Liver (tissue), 10 donors: ENCODE measurements around the gene RNU11. TPM values are rescaled to one million over a fixed set of nuclear protein-coding genes. Genes with fewer than 3 reads are reported as not detected.
"Not testable (repeated sequence)": the region's sequence is repeated elsewhere in the genome, so short reads cannot be mapped to it uniquely, and the experiment has no call there.

ENCODE experiments used
- DNase-seq: peaks from one replicate; pipeline ENCODE4 v3.0.0-alpha.2; 2017; ENCODE audit warnings: low spot score
- H3K27ac ChIP-seq, 2 donors: one replicate each; pipeline ENCODE4 v1.7.0; 2013; ENCODE audit warnings: inconsistent platforms in 2 of 2, low read length in 2 of 2, control low read depth in 1 of 2, low read depth in 1 of 2, mild to moderate bottlenecking in 1 of 2
- H3K27me3 ChIP-seq, 4 donors: one replicate each; pipeline versions ENCODE4 v1.6.1 to v1.7.0; 2013; ENCODE audit warnings: low read length in 3 of 4, inconsistent platforms in 1 of 4, mild to moderate bottlenecking in 1 of 4, moderate library complexity in 1 of 4; ENCODE audit not compliant: control insufficient read depth in 4 of 4, insufficient read depth in 4 of 4
- H3K36me3 ChIP-seq, 4 donors: one replicate each; pipeline versions ENCODE4 v1.6.1 to v1.7.0; 2013; ENCODE audit warnings: low read length in 3 of 4, mild to moderate bottlenecking in 3 of 4, low read depth in 1 of 4, moderate library complexity in 1 of 4; ENCODE audit not compliant: control insufficient read depth in 4 of 4, insufficient read depth in 3 of 4
- H3K4me1 ChIP-seq, 4 donors: one replicate each; pipeline versions ENCODE4 v1.6.1 to v1.7.0; 2013; ENCODE audit warnings: low read length in 3 of 4, mild to moderate bottlenecking in 3 of 4, moderate library complexity in 1 of 4; ENCODE audit not compliant: control insufficient read depth in 4 of 4, insufficient read depth in 4 of 4
- H3K4me3 ChIP-seq, 3 donors: one replicate each; pipeline versions ENCODE4 v1.6.1 to v1.7.0; 2013; ENCODE audit warnings: low read length in 3 of 3, control low read depth in 1 of 3, low read depth in 1 of 3, mild to moderate bottlenecking in 1 of 3
- H3K9ac ChIP-seq, 2 donors: one replicate each; pipeline ENCODE4 v1.7.0; 2013; ENCODE audit warnings: low read length in 2 of 2, mild to moderate bottlenecking in 2 of 2, moderate library complexity in 2 of 2, control low read depth in 1 of 2, low read depth in 1 of 2
- H3K9me3 ChIP-seq, 4 donors: one replicate each; pipeline versions ENCODE4 v1.6.1 to v1.7.0; 2013; ENCODE audit warnings: low read length in 3 of 4; ENCODE audit not compliant: control insufficient read depth in 4 of 4
- ATF3 ChIP-seq: IDR thresholded peaks from 2 replicates; pipeline ENCODE4 v1.6.1; 2016; ENCODE audit warnings: antibody characterized with exemption
- EGR1 ChIP-seq, 2 donors: IDR thresholded peaks; 2 replicates each; pipeline ENCODE4 v1.6.1; 2016 to 2018; ENCODE audit warnings: antibody characterized with exemption in 2 of 2, low read depth in 2 of 2
- FOXA1 ChIP-seq: IDR thresholded peaks from 2 replicates; pipeline ENCODE4 v1.6.1; 2016; ENCODE audit warnings: antibody characterized with exemption
- HNF4G ChIP-seq: IDR thresholded peaks from 2 replicates; pipeline ENCODE4 v1.6.1; 2016; ENCODE audit warnings: antibody characterized with exemption
- JUND ChIP-seq, 2 donors: IDR thresholded peaks; 2 replicates each; pipeline ENCODE4 v1.6.1; 2016; ENCODE audit warnings: antibody characterized with exemption in 2 of 2
- NR2F2 ChIP-seq: IDR thresholded peaks from 2 replicates; pipeline ENCODE4 v1.6.1; 2016; ENCODE audit warnings: antibody characterized with exemption
- RAD21 ChIP-seq, 2 donors: IDR thresholded peaks; 2 replicates each; pipeline ENCODE4 v1.6.1; 2016; ENCODE audit warnings: antibody characterized with exemption in 2 of 2, mild to moderate bottlenecking in 2 of 2
- REST ChIP-seq: IDR thresholded peaks from 2 replicates; pipeline ENCODE4 v1.6.1; 2016; ENCODE audit warnings: antibody characterized with exemption, mild to moderate bottlenecking
- RXRA ChIP-seq, 2 donors: IDR thresholded peaks; 2 replicates each; pipeline ENCODE4 v1.6.1; 2017 to 2018; ENCODE audit warnings: antibody characterized with exemption in 2 of 2, mild to moderate bottlenecking in 1 of 2
- TAF1 ChIP-seq: conservative IDR thresholded peaks from 2 replicates; pipeline ENCODE4 v1.6.1; 2016; ENCODE audit warnings: antibody characterized with exemption, mild to moderate bottlenecking
- YY1 ChIP-seq: IDR thresholded peaks from 2 replicates; pipeline ENCODE4 v1.6.1; 2016; ENCODE audit warnings: antibody characterized with exemption, mild to moderate bottlenecking
- WGBS: extraction: QIAGEN DNeasy Blood & Tissue Kit; methylation state at CpG from one replicate; pipeline ENCODE4 v1.1.7; 2013; 5-methylcytosine and 5-hydroxymethylcytosine counted together
- polyA plus RNA-seq, 2 donors: library from polyadenylated mRNA; stranded (reverse) in 1 of 2; unstranded in 1 of 2; fragments of 200-250 nt in 1 of 2; fragments of >200 nt in 1 of 2; fragmentation: Nextera tagmentation in 1 of 2; extraction: Ambion mirVana in 1 of 2; gene quantifications; one replicate each; pipeline versions ENCODE4 v1.2.1 to v1.2.3, GENCODE V29; 2013 to 2015
- small RNA-seq: library from RNA; depleted of rRNA; stranded (forward); fragments of <200 nt; gene quantifications from one replicate; pipeline ENCODE3, GENCODE V24; 2014
- total RNA-seq, 2 donors: library from RNA; depleted of rRNA; stranded (reverse); fragments of >200 nt; gene quantifications; one replicate each; pipeline ENCODE4 v1.2.3, GENCODE V29; 2014
- donor health status: healthy.
- donor health status: healthy.
- donor health status: healthy.
- donor health status: healthy.
- donor health status: healthy.

Gene RNU11
- total and polyA plus RNA-seq, 4 donors, result not detected

GRCh38 chr1:28684937-28685336, 36.5 kb downstream of the RNU11 start:
- Histone ChIP-seq H3K27ac (no peak overlapping the region), H3K36me3 (peaks cover 2 to 10% (median 5%) of the 10 kb centered on the region in 4 donors), H3K4me1 (no peaks in the 10 kb centered on the region), H3K27me3 (no peaks in the 10 kb centered on the region), H3K4me3 (no peak overlapping the region), H3K9me3 (no peaks in the 10 kb centered on the region), H3K9ac (no peak overlapping the region)
- 89% methylated on average over 4 of the region's 4 CpGs for WGBS
- no peak for DNase-seq
- TF ChIP-seq FOXA1, result no peak
- no peak for TF ChIP-seq HNF4G
- TF ChIP-seq TAF1, result no peak
- TF ChIP-seq REST, result no peak
- no peak for TF ChIP-seq RXRA (IDR thresholded peaks at IDR 0.05)
- no peak for TF ChIP-seq ATF3
- no peak for TF ChIP-seq JUND (IDR thresholded peaks at IDR 0.05)
- no peak for TF ChIP-seq RAD21 (IDR thresholded peaks at IDR 0.05)
- no peak for TF ChIP-seq YY1
- no peak for TF ChIP-seq NR2F2
- TF ChIP-seq EGR1 (IDR thresholded peaks at IDR 0.05; ENCODE audit: low read depth in 2 of 2), result no peak

GRCh38 chr1:28691627-28692026, 43.2 kb downstream of the RNU11 start:
- 98% methylated on average over 1 of the region's 1 CpG for WGBS
- H3K4me1 ChIP-seq, H3K9ac ChIP-seq, H3K9me3 ChIP-seq, H3K4me3 ChIP-seq, H3K27ac ChIP-seq, DNase-seq, H3K27me3 ChIP-seq: not testable (repeated sequence)
- H3K36me3 ChIP-seq, result peaks cover 7 to 11% (median 9%) of the 10 kb centered on the region in 4 donors

Small RNA genes within 50 kb of the gene (small RNA-seq; reads per million reads assigned to genes)
- not detected for gene RF00422
- not detected for gene RNU11

Other genes with a start within 250 kb of the RNU11 start
- 10 to 100 TPM; 18.9 to 21.8 TPM for gene RCC1, start 142.6 kb upstream of the RNU11 start, total RNA-seq
- 10 to 100 TPM in 1 of 2 donors, 1 to 10 TPM in 1; 2.2 to 18.1 TPM for gene RCC1, start 142.6 kb upstream of the RNU11 start, polyA plus RNA-seq
- 10 to 100 TPM in 1 of 2 donors, 1 to 10 TPM in 1; 8.5 to 12.0 TPM for gene TRNAU1AP, start 95.5 kb upstream of the RNU11 start, total RNA-seq
- gene TRNAU1AP, start 95.5 kb upstream of the RNU11 start, polyA plus RNA-seq, result 1 to 10 TPM; 5.6 to 9.2 TPM
- 1 to 10 TPM; 1.1 to 5.9 TPM for gene RAB42, start 56.3 kb upstream of the RNU11 start, total RNA-seq
- under 1 TPM; 0.35 to 0.92 TPM for gene RAB42, start 56.3 kb upstream of the RNU11 start, polyA plus RNA-seq
- gene TAF12, start 5.5 kb upstream of the RNU11 start, total RNA-seq, result 10 to 100 TPM in 1 of 2 donors, 1 to 10 TPM in 1; 9.5 to 14.2 TPM
- gene TAF12, start 5.5 kb upstream of the RNU11 start, polyA plus RNA-seq, result 10 to 100 TPM in 1 of 2 donors, 1 to 10 TPM in 1; 9.7 to 14.5 TPM
- 1 to 10 TPM; 5.4 to 6.1 TPM for gene GMEB1, start 20.2 kb downstream of the RNU11 start, total RNA-seq
- 1 to 10 TPM; 1.8 to 2.2 TPM for gene GMEB1, start 20.2 kb downstream of the RNU11 start, polyA plus RNA-seq
- 10 to 100 TPM; 31.1 to 37.9 TPM for gene YTHDF2, start 88.3 kb downstream of the RNU11 start, total RNA-seq
- 10 to 100 TPM; 21.1 to 28.7 TPM for gene YTHDF2, start 88.3 kb downstream of the RNU11 start, polyA plus RNA-seq
- gene OPRD1, start 163.6 kb downstream of the RNU11 start, total RNA-seq, result not detected
- under 1 TPM in 1 of 2 donors, not detected in 1; 0.01 TPM for gene OPRD1, start 163.6 kb downstream of the RNU11 start, polyA plus RNA-seq